Astrocyte of the spinal cord (primary cell): ENCODE data around the gene COL4A2.

Experiments used
- DNase-seq: peaks from one replicate; pipeline ENCODE4 v3.0.0; 2011; ENCODE audit warnings: low read depth, low spot score
- H3K4me3 ChIP-seq: 2 replicates; pipeline ENCODE4 v1.5.1; 2011; ENCODE audit warnings: low read depth, mild to moderate bottlenecking, low read length, moderate library complexity
- CTCF ChIP-seq: IDR thresholded peaks from 2 replicates; pipeline ENCODE4 v1.5.1; 2012; ENCODE audit warnings: low read depth, mild to moderate bottlenecking, low read length, inconsistent platforms
- in situ Hi-C: cut with HindIII; loops from 2 replicates; pipeline ENCODE4 v1.10.0; 2017; ENCODE audit warnings: low sequenced_read_pairs

COL4A2 gene

DNA sequence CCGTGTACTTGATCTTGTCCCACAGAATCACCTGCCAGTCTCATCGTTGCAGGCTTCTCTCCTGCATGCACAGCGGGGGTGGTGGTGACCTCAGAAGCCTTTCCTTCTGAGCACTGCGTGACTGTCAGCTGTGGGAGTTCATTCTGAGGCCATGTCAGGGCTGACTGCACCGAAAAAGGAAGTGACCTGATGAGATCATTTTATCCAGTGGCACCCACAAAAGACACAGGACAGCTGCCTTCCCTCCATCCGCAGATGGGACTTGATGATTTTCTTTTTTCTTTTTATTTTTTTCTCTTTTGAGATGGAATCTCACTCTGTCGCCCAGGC, 164.7 kb downstream of the COL4A2 start:
- H3K4me3 ChIP-seq = no peak overlapping the region
- in situ Hi-C loops = no loop called here
- DNase-seq = peak; percentile 60
- TF ChIP-seq CTCF = no peak

DNA sequence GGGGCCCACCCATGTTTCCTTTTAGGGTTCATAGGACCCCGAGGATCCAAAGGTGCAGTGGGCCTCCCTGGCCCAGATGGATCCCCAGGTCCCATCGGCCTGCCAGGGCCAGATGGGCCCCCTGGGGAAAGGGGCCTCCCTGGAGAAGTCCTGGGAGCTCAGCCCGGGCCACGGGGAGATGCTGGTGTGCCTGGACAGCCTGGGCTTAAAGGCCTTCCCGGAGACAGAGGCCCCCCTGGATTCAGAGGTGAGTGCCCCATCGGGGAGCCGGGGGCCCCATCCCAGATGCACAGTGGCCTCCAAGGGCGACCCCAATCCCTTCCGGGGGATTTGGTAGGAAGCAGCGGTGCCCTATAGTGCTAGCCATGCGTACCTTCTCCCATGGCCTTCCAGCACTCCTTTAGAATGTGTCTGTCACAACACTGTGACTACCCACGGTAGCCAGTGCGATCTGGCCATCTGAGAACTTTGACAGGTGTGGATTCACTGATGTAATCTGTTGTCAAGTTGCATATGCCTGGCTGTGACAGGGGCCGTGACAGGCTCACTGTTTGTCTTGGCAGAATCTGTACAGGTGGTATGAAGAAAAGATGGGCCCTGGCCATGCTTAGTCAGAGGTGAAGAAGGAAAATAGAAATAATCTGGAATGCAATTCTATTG, 165.9 kb downstream of the COL4A2 start:
- TF ChIP-seq CTCF = no peak
- DNase-seq = no peak
- in situ Hi-C loops = no loop called here
- H3K4me3 ChIP-seq = no peak overlapping the region

DNA sequence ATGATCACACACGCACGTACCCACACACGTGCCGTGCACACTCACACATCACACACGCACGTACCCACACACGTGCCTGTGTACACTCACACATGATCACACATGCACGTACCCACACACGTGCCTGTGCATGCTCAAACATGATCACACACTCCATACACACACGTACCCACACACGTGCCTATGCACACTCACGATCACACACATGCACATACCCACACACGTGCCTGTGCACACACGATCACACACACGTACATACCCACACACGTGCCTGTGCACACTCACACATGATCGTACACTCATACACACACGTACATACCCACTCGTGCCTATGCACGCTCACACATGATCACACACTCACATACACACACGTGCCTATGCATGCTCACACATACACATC, 167.6 kb downstream of the COL4A2 start:
- no peak for TF ChIP-seq CTCF
- no peak for DNase-seq
- in situ Hi-C loops = no loop called here
- no peak overlapping the region for H3K4me3 ChIP-seq

- no peak for TF ChIP-seq CTCF
- DNase-seq = no peak
- in situ Hi-C loops = no loop called here
- no peak overlapping the region for H3K4me3 ChIP-seq
Measured at GRCh38 chr13:110475117-110475516, 168.0 kb downstream of the COL4A2 start.

DNA sequence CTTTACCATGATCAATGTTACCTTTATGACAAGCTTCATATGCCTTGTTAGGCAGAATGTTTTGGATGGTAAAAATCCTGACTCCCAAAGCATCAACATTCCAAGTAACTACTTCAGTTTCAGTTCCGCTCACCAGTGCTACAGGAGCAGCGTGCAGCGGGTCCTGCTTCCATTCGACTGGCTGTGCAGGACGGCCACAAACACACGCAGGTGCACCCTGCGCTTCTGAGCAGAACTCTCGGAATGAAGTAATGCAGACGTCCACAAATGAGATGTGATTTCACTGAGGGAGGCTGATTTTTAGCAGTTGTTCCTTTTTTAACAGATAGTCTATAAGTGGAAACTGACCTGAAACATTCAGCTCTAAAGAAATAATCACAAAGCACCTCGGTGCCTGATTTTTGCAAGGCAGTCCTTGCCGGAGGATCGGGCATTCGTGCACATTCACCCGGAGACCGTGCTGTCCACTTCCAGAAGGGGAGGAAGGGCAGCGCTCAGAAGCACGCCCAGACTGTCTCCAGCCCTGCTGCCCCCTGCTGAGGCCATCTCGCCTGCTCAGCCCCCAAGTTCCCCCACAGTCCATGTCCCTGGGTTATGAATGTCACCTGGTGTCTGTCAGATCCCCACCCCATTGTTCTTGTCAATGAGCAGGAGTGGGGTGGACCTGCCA, 168.6 kb downstream of the COL4A2 start:
- in situ Hi-C loops = no loop called here
- no peak overlapping the region for H3K4me3 ChIP-seq
- no peak for TF ChIP-seq CTCF
- DNase-seq = no peak

GRCh38 chr13:110476220-110476617, 169.1 kb downstream of the COL4A2 start:
- in situ Hi-C loops = no loop called here
- DNase-seq = no peak
- TF ChIP-seq CTCF = no peak
- no peak overlapping the region for H3K4me3 ChIP-seq
